G401 (cell line): ENCODE data around the gene RBP3. TPM values are rescaled to one million over a fixed set of nuclear protein-coding genes. Genes with fewer than 3 reads are reported as not detected.

Source experiments
- DNase-seq: peaks from one replicate; pipeline ENCODE4 v3.0.0-alpha.2; 2015; ENCODE audit warnings: low spot score
- in situ Hi-C: cut with HindIII; loops from 2 replicates; pipeline ENCODE4 v1.10.0; 2016; ENCODE audit warnings: low sequenced_read_pairs, mixed read lengths
- total RNA-seq: library from RNA; depleted of rRNA; stranded (reverse); fragments of >200 nt; shearing (Covaris generic); gene quantifications from 2 replicates; pipeline ENCODE4 v1.2.3, GENCODE V29; 2014

Gene RBP3
- total RNA-seq, 1 experiment from 2014 or later: not detected

- no peak for DNase-seq
- in situ Hi-C loops: no loop called here
Measured at GRCh38 chr10:47351899-47352815, 4.0 kb downstream of the RBP3 start.

DNA sequence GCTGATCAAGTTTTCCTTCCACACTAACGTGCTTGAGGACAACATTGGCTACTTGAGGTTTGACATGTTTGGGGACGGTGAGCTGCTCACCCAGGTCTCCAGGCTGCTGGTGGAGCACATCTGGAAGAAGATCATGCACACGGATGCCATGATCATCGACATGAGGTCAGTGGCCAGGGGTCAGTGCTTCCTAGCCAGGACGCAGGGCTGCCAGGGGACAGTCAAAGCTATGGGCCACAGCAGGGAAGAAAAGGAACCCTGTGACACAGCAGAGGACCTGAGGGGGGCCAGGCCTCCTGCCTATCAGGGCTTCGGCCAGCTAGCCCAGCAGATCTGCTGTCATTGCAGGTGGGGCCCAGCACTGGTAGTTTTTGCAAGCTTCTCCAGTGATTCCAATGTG lies 5.2 kb downstream of the RBP3 start:
- no peak for DNase-seq
- in situ Hi-C loops: no loop called here

GRCh38 chr10:47354165-47354564 lies 6.0 kb downstream of the RBP3 start:
- no peak for DNase-seq
- in situ Hi-C loops: no loop called here

DNA sequence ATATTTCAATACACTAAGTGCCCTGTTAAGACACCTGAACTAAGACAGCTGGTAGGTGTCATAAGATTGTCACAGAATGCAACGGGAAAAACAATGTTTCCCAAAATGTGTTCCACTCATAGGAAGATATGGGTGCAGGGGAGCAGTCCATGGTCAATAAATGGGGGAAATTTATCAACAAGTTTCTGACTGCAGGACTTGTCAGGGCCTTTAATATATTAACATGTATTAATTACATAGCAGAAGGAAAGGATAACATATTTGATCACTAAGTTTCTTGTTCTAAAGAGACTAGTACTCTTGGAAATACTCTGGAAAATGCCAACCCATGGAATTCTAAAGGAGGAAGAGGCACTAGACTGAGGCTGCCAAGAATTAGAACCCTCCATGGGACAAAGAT lies 6.7 kb downstream of the RBP3 start:
- DNase-seq: no peak
- in situ Hi-C loops: no loop called here

- in situ Hi-C loops: no loop called here
- no peak for DNase-seq
Measured at GRCh38 chr10:47356708-47357107, 8.5 kb downstream of the RBP3 start.

GRCh38 chr10:47357131-47357582 lies 9.0 kb downstream of the RBP3 start:
- in situ Hi-C loops: no loop called here
- DNase-seq: no peak

DNA sequence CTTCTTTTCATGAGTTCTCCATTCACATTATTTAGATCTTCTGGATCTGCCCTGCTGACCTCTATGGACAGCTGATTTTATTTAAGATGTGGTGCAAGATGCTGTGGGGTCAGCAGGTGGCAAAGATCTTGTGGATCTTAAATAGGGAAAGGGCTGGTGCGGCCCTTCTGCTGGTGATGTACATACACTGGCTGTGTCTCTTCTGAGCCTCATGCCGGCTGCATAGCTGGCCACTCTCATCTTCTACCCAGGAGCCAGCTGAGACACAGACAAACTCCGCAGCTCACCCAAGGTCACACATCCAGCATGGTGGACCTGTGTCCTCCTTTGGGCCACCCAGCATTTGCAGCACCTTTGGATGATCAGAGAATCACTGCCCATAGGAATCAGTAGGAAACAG lies 9.7 kb downstream of the RBP3 start:
- DNase-seq: no peak
- in situ Hi-C loops: no loop called here

GRCh38 chr10:47358457-47358856 lies 10.3 kb downstream of the RBP3 start:
- in situ Hi-C loops: no loop called here
- peak; percentile 79 for DNase-seq

- no peak for DNase-seq
- in situ Hi-C loops: no loop called here
Measured at GRCh38 chr10:47359101-47359500, 10.9 kb downstream of the RBP3 start.

GRCh38 chr10:47359626-47360418 lies 11.7 kb downstream of the RBP3 start:
- DNase-seq: no peak
- in situ Hi-C loops: no loop called here

DNA sequence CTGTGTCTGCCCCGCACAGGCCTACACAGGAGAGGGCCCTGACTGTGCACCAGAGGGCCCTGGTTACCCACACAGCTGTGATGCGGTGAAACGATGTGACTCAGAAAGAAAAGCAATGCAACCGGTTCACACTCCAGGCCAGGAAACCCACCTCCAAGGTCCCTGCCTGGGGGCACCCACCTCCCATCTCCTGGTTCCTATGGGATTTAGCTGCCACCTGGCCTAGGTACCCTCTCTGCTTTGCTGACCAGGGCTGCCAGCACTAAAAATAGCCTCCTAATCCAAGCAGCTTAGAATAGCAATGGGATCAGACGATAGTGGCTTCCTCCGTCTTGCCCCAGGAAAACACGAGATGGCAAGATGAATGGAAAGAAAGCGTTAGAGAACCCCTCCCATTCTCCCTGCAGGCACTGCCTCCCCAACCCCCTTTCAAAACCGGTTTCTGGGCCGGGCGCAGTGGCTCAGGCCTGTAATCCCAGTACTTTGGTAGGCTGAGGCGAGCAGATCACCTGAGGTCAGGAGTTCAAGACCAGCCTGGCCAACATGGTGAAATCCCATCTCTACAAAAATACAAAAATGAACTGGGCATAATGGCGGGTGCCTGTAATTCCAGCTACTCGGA lies 12.4 kb downstream of the RBP3 start:
- DNase-seq: no peak
- in situ Hi-C loops: no loop called here

DNA sequence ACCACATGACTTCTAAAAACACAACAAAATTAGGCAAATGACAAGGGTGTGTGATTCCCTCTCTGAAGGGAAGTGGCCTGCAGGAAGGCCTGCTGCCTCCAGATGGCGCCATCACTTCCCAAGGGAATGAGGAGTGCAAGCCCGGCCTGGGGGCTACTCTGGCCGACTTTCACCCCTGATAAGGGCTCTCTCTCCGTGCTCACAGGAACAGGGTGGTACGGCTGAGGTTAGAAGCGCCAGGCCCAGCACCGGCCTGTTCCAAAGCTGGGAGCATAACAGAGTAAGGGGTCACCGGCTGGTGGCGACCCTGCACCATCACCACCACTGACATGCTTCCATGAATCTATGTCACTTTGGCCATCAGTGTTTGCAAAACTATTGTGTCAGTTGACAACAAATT lies 13.1 kb downstream of the RBP3 start:
- in situ Hi-C loops: no loop called here
- DNase-seq: no peak

DNA sequence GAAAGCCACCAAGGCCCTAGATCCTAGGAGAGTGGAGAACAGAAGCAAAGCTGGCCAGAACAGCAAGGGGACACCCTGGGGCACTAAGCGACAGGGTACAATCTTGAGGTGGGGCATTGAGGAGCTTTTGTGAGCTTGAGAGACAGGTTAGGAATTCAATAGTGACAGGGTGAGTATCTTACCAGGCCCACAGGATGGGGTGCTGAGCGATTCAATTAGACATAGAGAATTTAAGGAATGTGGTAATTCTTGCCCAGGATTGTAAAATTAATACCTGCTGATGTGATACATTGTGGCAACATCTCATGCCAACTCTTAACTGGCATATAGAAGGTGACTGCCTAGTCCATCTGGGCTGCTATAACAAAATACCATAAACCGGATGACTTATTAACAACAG lies 14.0 kb downstream of the RBP3 start:
- DNase-seq: no peak
- in situ Hi-C loops: no loop called here

DNA sequence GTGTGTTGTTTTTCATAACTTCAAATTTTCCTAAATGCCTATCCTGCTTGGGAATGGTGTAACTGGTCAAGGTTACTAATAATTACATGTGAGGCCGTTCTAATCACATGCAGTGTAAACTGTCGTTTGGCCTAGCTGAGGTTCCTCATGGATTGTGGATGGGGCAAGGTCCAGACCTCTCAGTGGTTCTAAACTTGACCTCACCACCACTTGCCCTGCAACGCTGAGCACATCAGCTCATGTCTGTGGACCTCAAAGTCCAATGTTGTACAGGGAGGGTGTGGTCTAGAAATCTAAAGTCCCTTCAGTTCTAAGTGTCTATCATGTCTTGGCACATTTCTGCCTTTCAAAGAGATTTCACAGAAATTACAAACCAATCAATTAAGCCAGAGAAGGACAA lies 15.6 kb downstream of the RBP3 start:
- in situ Hi-C loops: no loop called here
- no peak for DNase-seq

GRCh38 chr10:47364366-47364765 lies 16.2 kb downstream of the RBP3 start:
- in situ Hi-C loops: no loop called here
- DNase-seq: no peak

DNA sequence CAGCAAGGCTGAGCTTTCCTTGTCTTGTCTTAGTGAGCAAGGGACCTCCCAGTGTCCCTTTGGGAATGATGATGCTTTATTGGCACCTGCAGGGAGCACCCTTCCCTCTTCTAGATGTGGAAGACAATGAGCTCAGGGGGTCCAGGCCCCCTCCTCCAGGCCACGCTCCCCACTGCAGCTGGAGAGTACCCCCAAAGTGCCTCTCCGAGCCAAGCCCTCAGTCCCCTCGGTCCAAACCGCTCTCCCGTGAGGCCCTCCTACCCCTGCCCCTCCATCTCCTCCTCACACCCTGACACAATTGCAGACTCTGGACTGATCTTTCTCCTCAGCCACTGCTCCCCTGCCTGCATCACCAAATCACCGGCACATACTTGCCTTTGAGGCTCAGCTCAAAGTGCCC lies 16.7 kb downstream of the RBP3 start:
- in situ Hi-C loops: no loop called here
- no peak for DNase-seq

DNA sequence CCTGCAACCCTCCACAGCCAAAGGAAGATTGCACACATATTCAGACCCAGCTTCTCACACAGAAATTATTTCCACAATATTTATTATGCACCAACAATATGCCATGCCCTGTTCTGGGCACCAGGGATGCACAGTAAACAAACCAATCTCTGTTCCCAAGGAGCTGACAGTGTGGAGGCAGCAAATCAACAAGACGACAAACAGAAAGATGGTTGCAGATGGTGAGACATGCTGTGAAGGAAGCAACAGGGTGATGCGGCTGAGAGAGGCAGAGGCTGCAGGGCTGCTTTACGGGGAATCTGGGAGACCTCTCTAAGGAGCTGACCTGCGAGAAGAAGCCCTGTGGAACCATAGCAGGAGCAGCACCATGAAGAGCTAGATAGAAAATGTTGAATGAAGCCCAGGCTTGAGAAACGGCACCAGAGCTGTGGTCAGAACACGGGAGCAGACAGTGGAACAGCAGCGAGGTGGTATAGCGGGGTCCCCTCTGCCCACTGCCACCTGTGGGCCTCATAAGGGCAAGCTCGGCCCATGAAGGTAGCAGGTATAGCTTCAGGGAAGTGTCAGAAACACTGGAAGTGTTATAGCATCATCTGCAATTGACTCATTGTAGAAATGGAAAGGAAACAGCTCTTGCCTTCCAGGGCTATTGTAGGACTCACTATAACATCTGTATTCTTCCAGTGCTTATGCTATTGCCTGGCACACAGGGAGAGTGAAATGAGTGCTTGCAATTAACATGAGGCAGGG lies 17.4 kb downstream of the RBP3 start:
- DNase-seq: no peak
- in situ Hi-C loops: no loop called here

- peak; percentile 55 for DNase-seq
- in situ Hi-C loops: no loop called here
Measured at GRCh38 chr10:47366181-47366631, 18.0 kb downstream of the RBP3 start.

DNA sequence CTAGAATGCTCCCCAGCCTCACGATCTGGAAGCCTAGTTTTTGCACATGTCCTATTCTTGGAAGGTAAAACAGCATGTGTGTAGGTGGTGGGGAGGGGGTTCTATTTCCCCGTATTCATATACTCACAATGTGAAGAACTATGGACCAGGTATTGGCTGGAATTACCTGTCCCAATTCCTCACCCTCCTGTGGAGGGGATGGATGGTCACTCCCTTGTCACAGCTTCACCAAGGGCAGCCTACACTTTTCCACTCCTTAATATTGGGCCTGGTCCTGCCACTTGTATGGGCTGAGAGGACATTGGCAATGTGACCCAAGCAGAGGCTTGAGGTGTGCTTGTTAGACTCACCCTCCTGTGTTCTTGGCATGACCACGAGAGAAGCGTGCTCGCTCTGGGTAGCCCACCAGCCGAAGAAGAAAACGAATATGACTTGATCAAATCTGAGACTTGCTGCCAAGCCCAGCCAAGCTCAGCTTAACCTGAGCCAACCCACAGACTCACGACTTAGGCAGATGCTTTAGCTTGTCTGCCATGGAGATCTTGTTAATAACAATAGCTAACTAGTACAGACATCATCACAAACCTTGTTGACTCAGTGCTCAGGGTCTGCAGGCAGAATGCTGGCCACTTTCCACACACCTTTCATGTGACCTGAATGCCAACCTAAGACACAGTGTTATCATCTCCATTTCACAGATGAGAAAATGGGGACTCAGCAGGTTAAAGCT lies 18.7 kb downstream of the RBP3 start:
- no peak for DNase-seq
- in situ Hi-C loops: no loop called here
